GM12891 (cell line): ENCODE data around the gene GLT8D1.

Experiments
- POLR2A ChIP-seq: IDR thresholded peaks from 2 replicates; pipeline ENCODE4 v1.6.1; 2011; ENCODE audit warnings: low read depth, low read length, control low read depth
- POLR2AphosphoS5 ChIP-seq: IDR thresholded peaks from 2 replicates; pipeline ENCODE4 v1.6.1; 2011; ENCODE audit warnings: low read depth, low read length, control low read depth
- POU2F2 ChIP-seq: IDR thresholded peaks from 2 replicates; pipeline ENCODE4 v1.6.1; 2011; ENCODE audit warnings: low read depth, mild to moderate bottlenecking, control low read depth, low read length, moderate library complexity
- TAF1 ChIP-seq: IDR thresholded peaks from 2 replicates; pipeline ENCODE4 v1.6.1; 2011; ENCODE audit warnings: low read depth, low read length, control low read depth

- TF ChIP-seq POLR2A = no peak
- no peak for TF ChIP-seq POLR2AphosphoS5
- no peak for TF ChIP-seq POU2F2
- TF ChIP-seq TAF1 = no peak
These were observed 38.1 kb upstream of the GLT8D1 start for GRCh38 chr3:52743721-52744120.
